ENCODE results near the gene SPIRE1. TPM values are rescaled to one million over a fixed set of nuclear protein-coding genes. Genes with fewer than 3 reads are reported as not detected.

The SPIRE1 gene
- total RNA-seq, 4 donors from 2014 or later, result 1.9 to 25.3 (median 13.4) TPM

- no peak for DNase-seq
- H3K36me3 ChIP-seq, result peaks cover 0 to 21% (median 0%) of the 10 kb centered on the region in 3 donors
- intact Hi-C loops (cut with DNase I), result no loop called here
- H3K27ac ChIP-seq, result no peak overlapping the region
- TF ChIP-seq CTCF (IDR thresholded peaks at IDR 0.05) (no peak), POLR2A (IDR thresholded peaks at IDR 0.05) (no peak)
- H3K9me3 ChIP-seq, result no peaks in the 10 kb centered on the region
- peaks cover 4 to 19% (median 9%) of the 10 kb centered on the region in 3 donors for H3K4me1 ChIP-seq
- 78 to 82% methylated on average over 2 to 4 of the region's 5 CpGs for WGBS, 2 donors
- no peaks in the 10 kb centered on the region for H3K27me3 ChIP-seq
- H3K4me3 ChIP-seq, result no peak overlapping the region
These were observed 234.1 kb downstream of the SPIRE1 start for GRCh38 chr18:12423820-12424219.

GRCh38 chr18:12423393-12423792 is 234.5 kb downstream of the SPIRE1 start:
- DNase-seq, result no peak
- Histone ChIP-seq H3K36me3 (peaks cover 0 to 16% (median 0%) of the 10 kb centered on the region in 3 donors), H3K27me3 (no peaks in the 10 kb centered on the region), H3K4me1 (peaks cover 4 to 19% (median 9%) of the 10 kb centered on the region in 3 donors), H3K9me3 (no peaks in the 10 kb centered on the region), H3K27ac (no peak overlapping the region), H3K4me3 (no peak overlapping the region)
- 81 to 90% methylated on average over 5 to 8 of the region's 10 CpGs for WGBS, 2 donors
- intact Hi-C loops (cut with DNase I), result no loop called here
- TF ChIP-seq POLR2A (IDR thresholded peaks at IDR 0.05) (no peak), CTCF (IDR thresholded peaks at IDR 0.05) (no peak)

GRCh38 chr18:12422936-12423335 is 235.0 kb downstream of the SPIRE1 start:
- DNase-seq, result no peak
- Histone ChIP-seq H3K4me1 (peaks cover 4 to 19% (median 9%) of the 10 kb centered on the region in 3 donors), H3K4me3 (no peak overlapping the region), H3K9me3 (no peaks in the 10 kb centered on the region), H3K27ac (no peak overlapping the region), H3K36me3 (peaks cover 0 to 12% (median 0%) of the 10 kb centered on the region in 3 donors), H3K27me3 (no peaks in the 10 kb centered on the region)
- 79 to 84% methylated on average over 7 to 9 of the region's 9 CpGs for WGBS, 2 donors
- TF ChIP-seq POLR2A (IDR thresholded peaks at IDR 0.05), result no peak
- peak in 1 of 6 experiments; percentile 7 for TF ChIP-seq CTCF (IDR thresholded peaks at IDR 0.05)
- intact Hi-C loops (cut with DNase I), result no loop called here

- WGBS, 2 donors, result 80 to 82% methylated on average over 5 of the region's 5 CpGs
- Histone ChIP-seq H3K4me3 (no peak overlapping the region), H3K4me1 (peaks cover 4 to 19% (median 9%) of the 10 kb centered on the region in 3 donors), H3K27ac (no peak overlapping the region), H3K9me3 (no peaks in the 10 kb centered on the region), H3K27me3 (no peaks in the 10 kb centered on the region), H3K36me3 (no peaks in the 10 kb centered on the region)
- intact Hi-C loops (cut with DNase I), result no loop called here
- DNase-seq, result no peak
- TF ChIP-seq POLR2A (IDR thresholded peaks at IDR 0.05) (no peak), CTCF (IDR thresholded peaks at IDR 0.05) (no peak)
These were observed 236.2 kb downstream of the SPIRE1 start for GRCh38 chr18:12421732-12422131.

- no peak for DNase-seq
- H3K36me3 ChIP-seq, result no peaks in the 10 kb centered on the region
- intact Hi-C loops (cut with DNase I), result no loop called here
- peaks cover 4 to 23% (median 9%) of the 10 kb centered on the region in 3 donors for H3K4me1 ChIP-seq
- no peaks in the 10 kb centered on the region for H3K27me3 ChIP-seq
- no peak overlapping the region for H3K27ac ChIP-seq
- no peak for TF ChIP-seq POLR2A (IDR thresholded peaks at IDR 0.05)
- TF ChIP-seq CTCF (IDR thresholded peaks at IDR 0.05), result no peak
- H3K9me3 ChIP-seq, result no peaks in the 10 kb centered on the region
- peak overlapping the region in 3 of 4 donors; percentile 55 to 68 (median 60) for H3K4me3 ChIP-seq
- WGBS, 2 donors, result 56 to 57% methylated on average over 12 to 16 of the region's 27 CpGs
These were observed 237.0 kb downstream of the SPIRE1 start for GRCh38 chr18:12420821-12421421.

Data from esophagus squamous epithelium (tissue), 5 donors.